ENCODE data around the gene TRPM2.

The TRPM2 gene

DNA sequence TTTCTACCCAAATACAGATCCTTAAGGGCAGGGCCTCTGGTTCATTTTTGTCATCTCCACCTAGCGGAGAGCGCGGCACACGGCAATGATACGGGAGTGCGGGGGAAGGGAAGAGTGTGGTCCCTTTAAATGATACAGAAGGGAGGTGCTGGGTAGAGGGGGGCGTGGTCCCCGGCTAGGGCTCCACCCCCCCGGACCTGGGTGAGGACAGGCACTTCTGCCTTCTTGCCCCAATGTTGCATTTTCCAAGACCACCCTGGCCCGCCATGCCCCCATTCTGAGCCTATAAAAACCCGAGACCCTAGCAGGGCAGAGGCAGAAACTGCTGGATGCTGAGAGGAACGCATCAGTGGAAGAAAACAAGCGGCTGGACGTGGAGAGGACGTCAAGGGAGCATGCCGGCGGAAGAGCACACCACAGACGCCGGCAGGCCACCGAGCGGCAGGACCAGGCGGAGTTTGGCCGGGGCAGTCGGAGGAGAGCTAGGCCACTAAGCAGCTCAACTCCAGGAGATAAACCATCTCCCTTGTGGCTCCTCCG lies 131.9 kb downstream of the TRPM2 start:
- peak; percentile 30 for DNase-seq (ENCODE audit: low read depth)

GRCh38 chr21:44485796-44486195 lies 132.4 kb downstream of the TRPM2 start:
- DNase-seq (ENCODE audit: low read depth), result no peak

DNA sequence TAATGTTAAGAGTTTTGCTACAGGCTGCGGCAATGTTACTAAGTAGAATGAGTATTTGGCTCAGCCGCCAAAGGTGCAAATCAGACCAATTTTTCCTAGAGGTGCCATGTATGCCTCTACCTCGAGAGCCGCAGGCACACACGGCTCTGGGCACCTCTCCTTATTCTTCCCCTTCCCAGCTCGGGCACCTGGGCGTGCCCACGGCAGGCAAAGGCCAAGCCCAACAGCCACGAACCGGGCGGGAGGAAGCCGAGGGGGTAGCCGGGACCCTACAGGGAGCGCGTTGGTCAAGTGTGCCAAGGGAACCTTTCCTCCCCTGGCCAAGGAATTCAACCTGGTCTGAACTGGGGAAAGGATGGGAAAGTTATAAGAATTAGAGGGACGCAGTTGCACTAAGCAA lies 132.9 kb downstream of the TRPM2 start:
- no peak for DNase-seq (ENCODE audit: low read depth)

GRCh38 chr21:44487831-44488230 lies 134.4 kb downstream of the TRPM2 start:
- peak; percentile 18 for DNase-seq (ENCODE audit: low read depth)

- DNase-seq (ENCODE audit: low read depth), result no peak
Observed at GRCh38 chr21:44489962-44490361, 136.5 kb downstream of the TRPM2 start.

- no peak for DNase-seq (ENCODE audit: low read depth)
Observed at GRCh38 chr21:44490405-44490804, 137.0 kb downstream of the TRPM2 start.

DNA sequence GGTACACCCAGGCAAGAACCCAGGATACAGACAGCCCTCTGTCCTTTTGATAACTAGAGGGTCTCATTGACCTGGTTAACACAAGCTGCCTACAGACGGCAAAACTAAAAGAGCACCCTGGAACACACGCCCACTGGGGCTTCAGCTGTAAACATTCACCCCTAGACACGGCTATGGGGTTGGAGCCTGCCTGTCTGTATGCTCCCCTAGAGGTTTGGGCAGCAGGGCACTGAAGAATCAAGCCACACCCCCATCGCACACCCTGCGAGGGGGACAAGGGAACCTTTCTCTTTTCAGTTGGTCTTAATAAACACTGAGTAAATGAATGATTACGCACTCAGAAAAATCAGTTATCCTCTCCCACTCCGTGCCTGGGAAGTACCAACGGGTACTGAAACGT lies 137.4 kb downstream of the TRPM2 start:
- DNase-seq (ENCODE audit: low read depth), result no peak
